PC-9 (cell line): Measurements from ENCODE around the gene LDHA.

Source experiments
- EZH2 ChIP-seq: fragments of 200-600 bp; sonication (generic); IDR thresholded peaks from 2 replicates; pipeline ENCODE4 v1.8.0; 2017; ENCODE audit warnings: antibody characterized with exemption, low read depth
- TF ChIP-seq, protein P1 (sequence below): fragments of 200-600 bp; sonication (generic); conservative IDR thresholded peaks from 2 replicates; pipeline ENCODE4 v1.6.1; 2017; ENCODE audit warnings: mixed run types, antibody characterized with exemption, mild to moderate bottlenecking, moderate library complexity

DNA sequence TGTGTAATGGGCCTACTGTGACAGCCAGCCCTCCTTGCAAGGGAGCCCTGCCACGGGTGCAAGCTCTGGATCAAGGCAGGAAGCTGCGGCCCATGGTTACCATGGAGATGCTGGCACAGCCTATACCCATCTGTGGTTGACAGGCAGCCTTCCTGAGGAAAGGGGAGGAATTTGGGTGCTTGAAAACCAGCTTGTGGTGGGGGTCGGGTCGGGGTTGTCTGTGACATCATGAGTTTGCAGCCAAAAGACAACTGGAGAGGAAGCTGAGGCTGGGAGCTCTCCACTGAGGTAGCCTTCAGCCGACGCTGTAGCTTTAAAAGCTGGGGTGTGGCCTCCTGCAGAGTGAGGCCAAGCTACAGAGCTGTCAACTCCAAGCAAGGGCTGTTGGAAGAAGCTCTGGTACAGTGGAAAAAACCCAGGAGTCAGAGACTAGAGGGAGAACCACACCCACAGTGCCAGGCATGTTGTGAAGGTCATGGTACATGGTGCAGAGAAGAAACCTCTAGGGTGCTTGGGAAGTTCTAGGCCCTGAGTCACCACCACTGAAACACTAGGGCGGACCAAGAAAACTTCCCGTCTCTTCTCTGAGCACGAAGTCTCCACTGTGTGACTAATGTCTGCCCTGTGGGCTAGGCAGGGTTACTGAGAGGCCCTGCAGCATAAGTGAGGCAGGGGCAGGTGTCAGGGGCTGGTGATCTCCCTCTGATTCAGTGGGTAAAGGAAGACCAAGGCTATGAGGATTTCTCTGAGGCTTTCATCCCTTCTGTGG lies 10.8 kb upstream of the LDHA start:
- TF ChIP-seq, protein P1, sequence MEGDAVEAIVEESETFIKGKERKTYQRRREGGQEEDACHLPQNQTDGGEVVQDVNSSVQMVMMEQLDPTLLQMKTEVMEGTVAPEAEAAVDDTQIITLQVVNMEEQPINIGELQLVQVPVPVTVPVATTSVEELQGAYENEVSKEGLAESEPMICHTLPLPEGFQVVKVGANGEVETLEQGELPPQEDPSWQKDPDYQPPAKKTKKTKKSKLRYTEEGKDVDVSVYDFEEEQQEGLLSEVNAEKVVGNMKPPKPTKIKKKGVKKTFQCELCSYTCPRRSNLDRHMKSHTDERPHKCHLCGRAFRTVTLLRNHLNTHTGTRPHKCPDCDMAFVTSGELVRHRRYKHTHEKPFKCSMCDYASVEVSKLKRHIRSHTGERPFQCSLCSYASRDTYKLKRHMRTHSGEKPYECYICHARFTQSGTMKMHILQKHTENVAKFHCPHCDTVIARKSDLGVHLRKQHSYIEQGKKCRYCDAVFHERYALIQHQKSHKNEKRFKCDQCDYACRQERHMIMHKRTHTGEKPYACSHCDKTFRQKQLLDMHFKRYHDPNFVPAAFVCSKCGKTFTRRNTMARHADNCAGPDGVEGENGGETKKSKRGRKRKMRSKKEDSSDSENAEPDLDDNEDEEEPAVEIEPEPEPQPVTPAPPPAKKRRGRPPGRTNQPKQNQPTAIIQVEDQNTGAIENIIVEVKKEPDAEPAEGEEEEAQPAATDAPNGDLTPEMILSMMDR: no peak
- TF ChIP-seq EZH2: no peak
